Neuronal stem cell (in vitro differentiated cells): ENCODE data around the gene HES2.
"Not testable (repeated sequence)": the region's sequence is repeated elsewhere in the genome, so short reads cannot be mapped to it uniquely, and the experiment has no call there.

Experiments used
- DNase-seq: peaks from one replicate; pipeline ENCODE4 v3.0.0-alpha.2; 2013; ENCODE audit warnings: low spot score
- H2AFZ ChIP-seq: one replicate; pipeline ENCODE4 v1.6.1; 2013; ENCODE audit warnings: mild to moderate bottlenecking, low read length, inconsistent platforms
- H2AK5ac ChIP-seq: 2 replicates; pipeline ENCODE4 v1.6.1; 2013; ENCODE audit warnings: low read depth, mild to moderate bottlenecking, inconsistent platforms, low read length, moderate library complexity, mixed read lengths
- H2BK120ac ChIP-seq: 2 replicates; pipeline ENCODE4 v1.6.1; 2013; ENCODE audit warnings: low read depth, mild to moderate bottlenecking, inconsistent platforms, low read length, moderate library complexity, mixed read lengths
- H2BK12ac ChIP-seq: one replicate; pipeline ENCODE4 v1.6.1; 2013; ENCODE audit warnings: low read length, inconsistent platforms
- H2BK15ac ChIP-seq: 2 replicates; pipeline ENCODE4 v1.6.1; 2013; ENCODE audit warnings: mild to moderate bottlenecking, low read length, inconsistent platforms, mixed read lengths
- H2BK5ac ChIP-seq: one replicate; pipeline ENCODE4 v1.6.1; 2013; ENCODE audit warnings: inconsistent platforms, mild to moderate bottlenecking, low read length, moderate library complexity
- H3K14ac ChIP-seq: one replicate; pipeline ENCODE4 v1.6.1; 2013; ENCODE audit warnings: low read length, inconsistent platforms
- H3K18ac ChIP-seq: 2 replicates; pipeline ENCODE4 v1.6.1; 2013; ENCODE audit warnings: low read length, inconsistent platforms
- H3K23ac ChIP-seq: 2 replicates; pipeline ENCODE4 v1.6.1; 2013; ENCODE audit warnings: low read depth, mild to moderate bottlenecking, mixed read lengths, low read length, inconsistent platforms; ENCODE audit not compliant: poor library complexity
- H3K27ac ChIP-seq: replicated peaks from 3 replicates; pipeline ENCODE4 v1.5.1; 2013; ENCODE audit warnings: low read length, inconsistent platforms
- H3K27me3 ChIP-seq, 3 experiments: 2 replicates each; pipeline ENCODE4 v1.6.1; 2013; ENCODE audit warnings: low read length in 3 of 3, mild to moderate bottlenecking in 2 of 3, inconsistent platforms in 1 of 3, low read depth in 1 of 3, mixed read lengths in 1 of 3, moderate library complexity in 1 of 3; ENCODE audit not compliant: control insufficient read depth in 3 of 3, insufficient read depth in 3 of 3
- H3K36me3 ChIP-seq, 2 donors: replicated peaks in 1 of 2; 2 replicates each; pipeline ENCODE4 v1.6.1; 2013; ENCODE audit warnings: low read length in 2 of 2; ENCODE audit not compliant: control insufficient read depth in 2 of 2, insufficient read depth in 2 of 2
- H3K4ac ChIP-seq: 2 replicates; pipeline ENCODE4 v1.6.1; 2013; ENCODE audit warnings: inconsistent platforms, mild to moderate bottlenecking, low read length, moderate library complexity
- H3K4me1 ChIP-seq, 2 donors: 1 replicate in 1 of 2; 2 replicates in 1 of 2; pipeline ENCODE4 v1.6.1; 2013; ENCODE audit warnings: low read length in 2 of 2, low read depth in 1 of 2; ENCODE audit not compliant: control insufficient read depth in 2 of 2, insufficient read depth in 1 of 2
- H3K4me2 ChIP-seq: one replicate; pipeline ENCODE4 v1.6.1; 2013; ENCODE audit warnings: mild to moderate bottlenecking, low read length, inconsistent platforms; ENCODE audit not compliant: insufficient read depth, poor library complexity, severe bottlenecking
- H3K4me3 ChIP-seq, 2 donors: 2 replicates each; pipeline ENCODE4 v1.5.1; 2013; ENCODE audit warnings: low read length in 2 of 2, mild to moderate bottlenecking in 2 of 2, inconsistent platforms in 1 of 2, moderate library complexity in 1 of 2
- H3K79me1 ChIP-seq: one replicate; pipeline ENCODE4 v1.6.1; 2013; ENCODE audit warnings: low read depth, mild to moderate bottlenecking, inconsistent platforms, low read length, moderate library complexity
- H3K9ac ChIP-seq: one replicate; pipeline ENCODE4 v1.6.1; 2013; ENCODE audit warnings: mild to moderate bottlenecking, low read depth, low read length, inconsistent platforms; ENCODE audit not compliant: poor library complexity
- H3K9me3 ChIP-seq, 2 donors: replicated peaks in 1 of 2; 2 replicates each; pipeline versions ENCODE3 to v1.6.1; 2013; ENCODE audit warnings: low read length in 2 of 2, mild to moderate bottlenecking in 2 of 2, inconsistent platforms in 1 of 2, low read depth in 1 of 2, mixed read lengths in 1 of 2, moderate library complexity in 1 of 2; ENCODE audit not compliant: control insufficient read depth in 2 of 2, insufficient read depth in 1 of 2
- H4K8ac ChIP-seq: one replicate; pipeline ENCODE4 v1.6.1; 2013; ENCODE audit warnings: low read depth, mild to moderate bottlenecking, inconsistent platforms, low read length, moderate library complexity
- H4K91ac ChIP-seq: one replicate; pipeline ENCODE4 v1.6.1; 2013; ENCODE audit warnings: low read length, low read depth, mild to moderate bottlenecking, inconsistent platforms; ENCODE audit not compliant: poor library complexity
- WGBS, 2 donors: extraction: QIAGEN DNeasy Blood & Tissue Kit; methylation state at CpG; one replicate each; pipeline ENCODE4 v1.1.7; 2013; ENCODE audit warnings: missing lambda C conversion rate in 2 of 2, mixed read lengths in 1 of 2; ENCODE audit not compliant: insufficient read length in 2 of 2, insufficient replicate concordance in 1 of 2; ENCODE audit errors: extremely low coverage in 2 of 2; 5-methylcytosine and 5-hydroxymethylcytosine counted together

The HES2 gene

GRCh38 chr1:6445929-6446328, 26.2 kb upstream of the HES2 start:
- not testable (repeated sequence) for H4K91ac ChIP-seq, H3K79me1 ChIP-seq, H3K9me3 ChIP-seq, H3K27ac ChIP-seq, DNase-seq, H3K4me3 ChIP-seq, H2BK120ac ChIP-seq, H3K36me3 ChIP-seq, H3K14ac ChIP-seq, H3K23ac ChIP-seq, H4K8ac ChIP-seq, H2AFZ ChIP-seq, H3K4me2 ChIP-seq
- peak overlapping the region; percentile 26 for H2BK5ac ChIP-seq
- no CpG with 5 or more reads among the region's 4 CpGs for WGBS, 2 donors
- H2BK15ac ChIP-seq, result peak overlapping the region; percentile 67
- H3K18ac ChIP-seq, result peak overlapping the region; percentile 71
- H3K4ac ChIP-seq, result peak overlapping the region; percentile 66
- H3K9ac ChIP-seq, result peak overlapping the region; percentile 21
- H3K27me3 ChIP-seq, result peaks cover 1 to 74% (median 21%) of the 10 kb centered on the region in 3 experiments
- H2BK12ac ChIP-seq, result peak overlapping the region; percentile 58
- H3K4me1 ChIP-seq, result peaks cover 15 to 33% of the 10 kb centered on the region in 2 donors
- peak overlapping the region; percentile 98 for H2AK5ac ChIP-seq

GRCh38 chr1:6445062-6445763, 25.5 kb upstream of the HES2 start:
- H4K91ac ChIP-seq, result no peak overlapping the region
- peak overlapping the region in 1 of 2 donors; percentile 1 for H3K4me3 ChIP-seq
- H3K79me1 ChIP-seq, result no peaks in the 10 kb centered on the region
- H3K4me2 ChIP-seq, result no peak overlapping the region
- DNase-seq, result no peak
- peaks cover 2 to 74% (median 23%) of the 10 kb centered on the region in 3 experiments for H3K27me3 ChIP-seq
- no peak overlapping the region for H2BK120ac ChIP-seq
- H3K14ac ChIP-seq, result no peak overlapping the region
- H4K8ac ChIP-seq, result no peak overlapping the region
- peak overlapping the region; percentile 89 for H3K18ac ChIP-seq
- H3K9me3 ChIP-seq, result no peaks in the 10 kb centered on the region
- no peak overlapping the region for H2AFZ ChIP-seq
- H2AK5ac ChIP-seq, result peak overlapping the region; percentile 86
- H3K23ac ChIP-seq, result no peak overlapping the region
- no peak overlapping the region for H2BK15ac ChIP-seq
- no CpG with 5 or more reads among the region's 19 CpGs for WGBS, 2 donors
- peaks cover 16 to 27% of the 10 kb centered on the region in 2 donors for H3K4me1 ChIP-seq
- no peak overlapping the region for H2BK5ac ChIP-seq
- no peak overlapping the region for H3K27ac ChIP-seq
- no peak overlapping the region for H3K4ac ChIP-seq
- no peak overlapping the region for H3K9ac ChIP-seq
- no peaks in the 10 kb centered on the region for H3K36me3 ChIP-seq
- no peak overlapping the region for H2BK12ac ChIP-seq

GRCh38 chr1:6444377-6444776, 24.7 kb upstream of the HES2 start:
- H2BK15ac ChIP-seq, result peak overlapping the region; percentile 45
- peak overlapping the region; percentile 73 for H3K23ac ChIP-seq
- peaks cover 2 to 71% (median 23%) of the 10 kb centered on the region in 3 experiments for H3K27me3 ChIP-seq
- H3K9me3 ChIP-seq, result no peaks in the 10 kb centered on the region
- no peak overlapping the region for H3K4ac ChIP-seq
- H3K27ac ChIP-seq, result no peak overlapping the region
- no peaks in the 10 kb centered on the region for H3K36me3 ChIP-seq
- H2AFZ ChIP-seq, result no peak overlapping the region
- no peak overlapping the region for H2BK5ac ChIP-seq
- H4K91ac ChIP-seq, result no peak overlapping the region
- no CpG with 5 or more reads among the region's 15 CpGs for WGBS, 2 donors
- H3K9ac ChIP-seq, result no peak overlapping the region
- H3K79me1 ChIP-seq, result no peaks in the 10 kb centered on the region
- H2BK12ac ChIP-seq, result peak overlapping the region; percentile 47
- no peak overlapping the region for H2BK120ac ChIP-seq
- no peak overlapping the region for H3K18ac ChIP-seq
- no peak overlapping the region for H3K14ac ChIP-seq
- no peak overlapping the region for H4K8ac ChIP-seq
- peaks cover 14 to 21% of the 10 kb centered on the region in 2 donors for H3K4me1 ChIP-seq
- no peak for DNase-seq
- H3K4me3 ChIP-seq, result no peak overlapping the region
- H2AK5ac ChIP-seq, result peak overlapping the region; percentile 36
- no peak overlapping the region for H3K4me2 ChIP-seq

GRCh38 chr1:6443339-6444115, 23.8 kb upstream of the HES2 start:
- no peaks in the 10 kb centered on the region for H3K79me1 ChIP-seq
- peak overlapping the region; percentile 45 for H2BK15ac ChIP-seq
- no peak for DNase-seq
- no peak overlapping the region for H3K27ac ChIP-seq
- WGBS, 2 donors, result no CpG with 5 or more reads among the region's 21 CpGs
- peaks cover 12 to 18% of the 10 kb centered on the region in 2 donors for H3K4me1 ChIP-seq
- H3K18ac ChIP-seq, result no peak overlapping the region
- H4K8ac ChIP-seq, result no peak overlapping the region
- peaks cover 2 to 65% (median 21%) of the 10 kb centered on the region in 3 experiments for H3K27me3 ChIP-seq
- no peak overlapping the region for H2BK120ac ChIP-seq
- peak overlapping the region; percentile 36 for H2AK5ac ChIP-seq
- no peak overlapping the region for H3K4ac ChIP-seq
- H2BK5ac ChIP-seq, result no peak overlapping the region
- no peak overlapping the region for H3K9ac ChIP-seq
- H2AFZ ChIP-seq, result no peak overlapping the region
- no peak overlapping the region for H3K4me2 ChIP-seq
- peak overlapping the region; percentile 58 for H2BK12ac ChIP-seq
- no peak overlapping the region for H3K4me3 ChIP-seq
- no peaks in the 10 kb centered on the region for H3K36me3 ChIP-seq
- no peak overlapping the region for H4K91ac ChIP-seq
- H3K14ac ChIP-seq, result no peak overlapping the region
- peak overlapping the region; percentile 73 for H3K23ac ChIP-seq
- no peaks in the 10 kb centered on the region for H3K9me3 ChIP-seq
